Right renal pelvis (tissue), 4 donors: ENCODE data around the gene CCL7. TPM values are rescaled to one million over a fixed set of nuclear protein-coding genes. Genes with fewer than 3 reads are reported as not detected.

Source experiments
- polyA plus RNA-seq, 4 donors: library from polyadenylated mRNA; unstranded; fragments of 120-200 nt; gene quantifications; one replicate each; pipeline ENCODE4 v1.2.1, GENCODE V29; 2013; ENCODE audit not compliant: insufficient read length in 4 of 4

Gene CCL7
- polyA plus RNA-seq, 4 donors: not detected

Other genes with a start within 250 kb of the CCL7 start
- 10 to 100 TPM; 15.0 to 24.5 (median 23.9) TPM for gene CCL2, start 14.9 kb upstream of the CCL7 start, polyA plus RNA-seq
- gene CCL11, start 15.5 kb downstream of the CCL7 start, polyA plus RNA-seq: 1 to 10 TPM in 3 of 4 donors, under 1 TPM in 1; 0.63 to 1.5 (median 1.1) TPM
- gene CCL8, start 49.2 kb downstream of the CCL7 start, polyA plus RNA-seq: under 1 TPM; 0.05 to 0.22 (median 0.17) TPM
- gene CCL13, start 86.3 kb downstream of the CCL7 start, polyA plus RNA-seq: under 1 TPM in 1 of 4 donors, not detected in 3; 0.17 TPM
- gene CCL1, start 93.0 kb downstream of the CCL7 start, polyA plus RNA-seq: not detected